ENCODE results near the gene VAV1. TPM values are rescaled to one million over a fixed set of nuclear protein-coding genes. Genes with fewer than 3 reads are reported as not detected.
"Not testable (repeated sequence)": the region's sequence is repeated elsewhere in the genome, so short reads cannot be mapped to it uniquely, and the experiment has no call there.

VAV1 gene
- total and polyA plus RNA-seq, 9 donors = 1.6 to 3.7 (median 2.3) TPM

DNA sequence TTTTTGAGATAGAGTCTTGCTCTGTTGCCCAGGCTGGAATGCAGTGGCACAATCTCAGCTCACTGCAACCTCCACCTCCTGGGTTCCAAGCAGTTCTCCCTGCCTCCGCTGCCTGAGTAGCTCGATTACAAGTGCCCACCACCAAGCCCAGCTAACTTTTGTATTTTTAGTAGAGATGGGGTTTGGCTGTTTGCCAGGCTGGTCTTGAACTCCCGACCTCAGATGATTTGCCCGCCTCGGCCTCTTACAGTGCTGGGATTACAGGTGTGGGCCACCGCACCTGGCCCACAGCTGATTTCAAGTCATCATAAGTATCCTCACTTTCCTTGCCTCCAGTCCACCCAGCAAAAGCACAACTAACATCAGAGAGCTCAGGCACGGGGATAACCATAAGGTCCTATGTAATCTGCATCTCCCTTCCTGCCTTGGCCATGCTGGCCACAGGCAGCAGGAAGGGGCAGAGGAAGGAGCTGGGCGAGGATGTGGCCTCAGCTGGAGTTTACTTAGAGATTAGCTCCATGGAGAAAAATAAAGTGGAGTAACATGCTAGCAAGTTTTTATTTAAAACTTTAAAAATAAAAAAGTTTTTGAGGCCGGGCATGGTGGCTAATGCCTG lies 91.9 kb downstream of the VAV1 start:
- WGBS (ENCODE audit: insufficient coverage) = 73% methylated on average over 4 of the region's 9 CpGs
- H3K4me1 ChIP-seq (ENCODE audit: control insufficient read depth, insufficient read depth, low read length) = no peaks in the 10 kb centered on the region

DNA sequence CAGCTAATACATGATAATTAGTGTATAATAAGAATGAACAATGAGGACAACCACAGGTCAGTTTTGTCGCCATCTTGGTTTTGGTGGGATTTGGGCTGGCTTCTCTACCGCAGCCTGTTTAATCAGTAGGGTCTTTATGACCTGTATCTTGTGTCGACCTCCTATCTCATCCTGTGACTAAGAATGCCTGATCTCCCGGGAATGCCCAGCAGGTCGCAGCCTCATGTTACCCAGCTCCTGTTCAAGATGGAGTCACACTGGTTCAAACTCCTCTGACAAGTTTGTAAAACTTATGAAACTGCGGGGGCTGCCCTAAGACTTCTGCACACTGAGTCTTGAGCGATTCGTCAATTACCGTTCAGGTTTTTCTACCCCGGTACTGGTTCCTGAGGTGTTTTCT lies 93.3 kb downstream of the VAV1 start:
- H3K27me3 ChIP-seq (ENCODE audit: control insufficient read depth, insufficient read depth, low read length) = no peaks in the 10 kb centered on the region
- DNase-seq = no peak

More for the DNA sequence above, 91.9 kb downstream of the VAV1 start:
- Histone ChIP-seq H3K27ac (ENCODE audit: low read length) (no peak overlapping the region), H3K27me3 (ENCODE audit: control insufficient read depth, insufficient read depth, low read length) (no peaks in the 10 kb centered on the region), H3K9me3 (replicated peaks; ENCODE audit: control insufficient read depth, low read depth, low read length) (no peaks in the 10 kb centered on the region), H3K36me3 (ENCODE audit: control insufficient read depth, insufficient read depth, low read length) (no peaks in the 10 kb centered on the region), H3K4me3 (ENCODE audit: low read length) (no peak overlapping the region)
- DNase-seq = no peak

DNA sequence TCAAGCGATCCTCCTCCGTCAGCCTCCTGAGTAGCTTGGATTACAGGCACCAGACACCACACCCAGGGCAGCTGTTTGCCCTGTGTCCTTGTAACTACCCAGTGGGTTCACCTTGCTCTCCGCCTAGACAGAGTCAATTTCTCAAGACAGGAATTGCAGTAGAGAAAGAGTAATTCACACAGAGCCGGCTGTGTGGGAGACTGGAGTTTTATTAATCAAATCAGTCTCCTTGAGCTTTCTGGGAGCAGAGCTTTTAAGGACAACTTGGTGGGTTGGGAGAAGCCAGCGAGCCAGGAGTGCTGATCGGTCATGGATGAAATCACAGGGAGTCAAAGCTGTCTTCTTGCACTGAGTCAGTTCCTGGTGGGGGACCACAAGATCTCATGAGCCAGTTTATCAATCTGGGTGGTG lies 94.2 kb downstream of the VAV1 start:
- no peak for DNase-seq
- Histone ChIP-seq H3K27ac (ENCODE audit: low read length) (no peak overlapping the region), H3K4me3 (ENCODE audit: low read length) (no peak overlapping the region), H3K4me1 (ENCODE audit: control insufficient read depth, insufficient read depth, low read length) (no peaks in the 10 kb centered on the region), H3K9me3 (replicated peaks; ENCODE audit: control insufficient read depth, low read depth, low read length) (no peaks in the 10 kb centered on the region), H3K27me3 (ENCODE audit: control insufficient read depth, insufficient read depth, low read length) (no peaks in the 10 kb centered on the region), H3K36me3 (ENCODE audit: control insufficient read depth, insufficient read depth, low read length) (no peaks in the 10 kb centered on the region)
- WGBS (ENCODE audit: insufficient coverage) = 60% methylated on average over 6 of the region's 6 CpGs

More for the DNA sequence above, 93.3 kb downstream of the VAV1 start:
- no peaks in the 10 kb centered on the region for H3K9me3 ChIP-seq (replicated peaks; ENCODE audit: control insufficient read depth, low read depth, low read length)
- H3K36me3 ChIP-seq (ENCODE audit: control insufficient read depth, insufficient read depth, low read length) = no peaks in the 10 kb centered on the region
- no peaks in the 10 kb centered on the region for H3K4me1 ChIP-seq (ENCODE audit: control insufficient read depth, insufficient read depth, low read length)
- H3K4me3 ChIP-seq (ENCODE audit: low read length) = no peak overlapping the region
- 71% methylated on average over 8 of the region's 10 CpGs for WGBS (ENCODE audit: insufficient coverage)
- no peak overlapping the region for H3K27ac ChIP-seq (ENCODE audit: low read length)

DNA sequence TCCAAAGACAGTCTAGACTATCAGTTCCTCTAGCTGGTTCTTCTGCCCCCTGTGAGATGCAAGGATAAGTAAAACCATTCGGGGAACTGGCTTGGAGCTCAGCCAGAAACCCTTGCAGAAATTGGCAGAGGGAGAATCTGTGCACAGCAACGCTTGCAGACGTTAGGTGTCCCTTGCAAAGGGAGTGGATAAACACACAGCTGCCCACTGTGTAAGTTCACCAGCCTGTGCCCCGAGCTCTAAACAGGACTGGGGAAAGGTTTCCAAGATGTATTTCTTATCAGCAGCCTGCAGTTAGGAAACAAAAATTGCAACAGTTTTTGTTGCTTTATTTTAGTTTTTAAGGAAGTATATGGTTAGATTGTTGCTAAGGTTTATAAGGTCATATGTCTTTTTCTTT lies 95.8 kb downstream of the VAV1 start:
- no peaks in the 10 kb centered on the region for H3K4me1 ChIP-seq (ENCODE audit: control insufficient read depth, insufficient read depth, low read length)

DNA sequence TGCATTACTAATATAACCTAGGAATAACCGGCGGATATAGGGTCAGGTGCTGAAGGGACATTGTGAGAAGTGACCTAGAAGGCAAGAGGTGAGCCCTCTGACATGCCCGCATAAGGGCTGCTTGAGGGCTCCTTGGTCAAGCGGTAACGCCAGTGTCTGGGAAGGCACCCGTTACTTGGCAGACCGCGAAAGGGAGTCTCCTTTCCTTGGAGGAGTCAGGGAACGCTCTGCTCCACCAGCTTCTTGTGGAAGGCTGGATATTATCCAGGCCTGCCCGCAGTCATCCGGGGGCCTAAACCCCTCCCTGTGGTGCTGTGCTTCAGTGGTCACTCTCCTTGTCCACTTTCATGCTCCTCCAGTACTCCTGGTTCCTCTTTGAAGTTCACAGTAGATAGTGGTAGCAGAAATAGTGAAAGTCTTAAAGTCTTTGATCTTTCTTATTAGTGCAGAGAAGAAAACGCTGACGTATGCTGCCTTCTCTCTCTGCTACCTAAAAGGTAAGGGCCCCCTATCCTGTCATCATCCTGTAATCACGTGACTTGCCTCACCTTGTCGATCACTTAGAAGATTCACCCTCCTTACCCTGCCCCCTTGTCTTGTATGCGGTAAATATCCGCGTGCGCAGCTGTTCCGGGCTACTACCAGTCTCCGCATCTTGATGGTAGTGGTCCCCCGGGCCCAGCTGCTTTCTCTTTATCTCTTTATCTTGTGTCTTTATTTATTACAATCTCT lies 96.8 kb downstream of the VAV1 start:
- 88% methylated on average over 6 of the region's 22 CpGs for WGBS (ENCODE audit: insufficient coverage)
- not testable (repeated sequence) for H3K27me3 ChIP-seq (ENCODE audit: control insufficient read depth, insufficient read depth, low read length); H3K9me3 ChIP-seq (replicated peaks; ENCODE audit: control insufficient read depth, low read depth, low read length); H3K4me3 ChIP-seq (ENCODE audit: low read length); H3K27ac ChIP-seq (ENCODE audit: low read length); H3K4me1 ChIP-seq (ENCODE audit: control insufficient read depth, insufficient read depth, low read length); DNase-seq; H3K36me3 ChIP-seq (ENCODE audit: control insufficient read depth, insufficient read depth, low read length)

More for the DNA sequence above, 95.8 kb downstream of the VAV1 start:
- Histone ChIP-seq H3K27me3 (ENCODE audit: control insufficient read depth, insufficient read depth, low read length) (no peaks in the 10 kb centered on the region), H3K4me3 (ENCODE audit: low read length) (no peak overlapping the region), H3K36me3 (ENCODE audit: control insufficient read depth, insufficient read depth, low read length) (no peaks in the 10 kb centered on the region), H3K27ac (ENCODE audit: low read length) (no peak overlapping the region), H3K9me3 (replicated peaks; ENCODE audit: control insufficient read depth, low read depth, low read length) (no peaks in the 10 kb centered on the region)
- WGBS (ENCODE audit: insufficient coverage) = 18% methylated on average over 4 of the region's 4 CpGs
- DNase-seq = peak; percentile 51

DNA sequence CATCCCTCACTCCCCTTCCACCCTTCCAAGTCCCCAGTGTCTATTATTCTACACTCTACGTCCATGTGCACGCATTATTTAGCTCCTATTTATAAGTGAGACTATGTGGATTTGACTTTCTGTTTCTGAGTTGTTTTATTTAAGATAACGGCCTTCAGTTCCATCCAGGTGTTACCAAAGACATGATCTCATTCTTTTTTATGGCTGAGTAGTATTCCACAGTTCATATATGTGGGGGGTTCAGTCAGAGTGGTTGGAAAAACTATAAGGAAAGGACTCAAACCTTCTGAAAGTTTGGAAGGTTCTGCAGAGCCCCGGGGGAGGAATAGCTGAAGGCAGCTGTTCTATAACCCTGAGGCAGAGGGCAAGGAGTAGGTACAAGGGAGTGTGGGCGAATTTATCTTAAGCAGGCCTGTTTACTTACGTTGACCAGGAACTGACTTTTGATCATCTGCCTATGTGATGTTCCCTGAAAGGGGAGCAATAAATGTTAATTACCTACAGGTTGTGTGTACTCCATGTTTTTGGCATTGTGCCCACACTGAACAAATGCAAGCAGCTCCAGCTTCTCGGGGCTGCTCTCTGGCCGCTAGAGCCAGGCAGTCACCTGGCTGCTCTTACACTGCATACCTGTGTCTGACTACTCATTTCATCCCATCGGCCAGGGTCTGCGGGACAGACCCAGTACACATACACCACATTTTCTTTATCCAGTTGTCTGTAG lies 101.4 kb downstream of the VAV1 start:
- Histone ChIP-seq H3K9me3 (replicated peaks; ENCODE audit: control insufficient read depth, low read depth, low read length) (peaks cover 4% of the 10 kb centered on the region), H3K27me3 (ENCODE audit: control insufficient read depth, insufficient read depth, low read length) (no peaks in the 10 kb centered on the region), H3K36me3 (ENCODE audit: control insufficient read depth, insufficient read depth, low read length) (no peaks in the 10 kb centered on the region), H3K27ac (ENCODE audit: low read length) (no peak overlapping the region), H3K4me1 (ENCODE audit: control insufficient read depth, insufficient read depth, low read length) (no peaks in the 10 kb centered on the region), H3K4me3 (ENCODE audit: low read length) (no peak overlapping the region)
- no peak for DNase-seq
- WGBS (ENCODE audit: insufficient coverage) = 75% methylated on average over 5 of the region's 10 CpGs

DNA sequence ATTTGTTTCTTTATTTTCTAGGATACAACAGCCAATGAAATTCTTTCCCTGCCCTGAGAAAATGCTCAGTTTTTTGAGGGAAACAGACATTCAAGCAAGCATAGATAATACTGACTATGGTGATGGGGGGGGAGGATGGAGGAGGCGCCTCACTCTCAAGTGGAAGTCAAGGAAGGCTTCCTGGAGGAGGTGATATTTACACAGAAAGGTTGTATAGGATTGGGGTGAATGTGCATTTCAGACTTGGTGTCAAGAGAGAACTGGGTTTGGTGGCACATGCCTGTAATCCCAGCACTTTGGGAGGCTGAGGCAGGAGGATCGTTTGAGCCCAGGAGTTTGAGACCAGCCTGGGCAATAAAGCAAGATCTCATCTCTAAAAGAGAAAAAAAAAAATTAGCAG lies 102.7 kb downstream of the VAV1 start:
- no peak for DNase-seq
- Histone ChIP-seq H3K36me3 (ENCODE audit: control insufficient read depth, insufficient read depth, low read length) (no peaks in the 10 kb centered on the region), H3K27me3 (ENCODE audit: control insufficient read depth, insufficient read depth, low read length) (no peaks in the 10 kb centered on the region), H3K27ac (ENCODE audit: low read length) (no peak overlapping the region), H3K4me1 (ENCODE audit: control insufficient read depth, insufficient read depth, low read length) (no peaks in the 10 kb centered on the region), H3K9me3 (replicated peaks; ENCODE audit: control insufficient read depth, low read depth, low read length) (peaks cover 4% of the 10 kb centered on the region), H3K4me3 (ENCODE audit: low read length) (no peak overlapping the region)
- WGBS (ENCODE audit: insufficient coverage) = 100% methylated on average over 1 of the region's 2 CpGs

DNA sequence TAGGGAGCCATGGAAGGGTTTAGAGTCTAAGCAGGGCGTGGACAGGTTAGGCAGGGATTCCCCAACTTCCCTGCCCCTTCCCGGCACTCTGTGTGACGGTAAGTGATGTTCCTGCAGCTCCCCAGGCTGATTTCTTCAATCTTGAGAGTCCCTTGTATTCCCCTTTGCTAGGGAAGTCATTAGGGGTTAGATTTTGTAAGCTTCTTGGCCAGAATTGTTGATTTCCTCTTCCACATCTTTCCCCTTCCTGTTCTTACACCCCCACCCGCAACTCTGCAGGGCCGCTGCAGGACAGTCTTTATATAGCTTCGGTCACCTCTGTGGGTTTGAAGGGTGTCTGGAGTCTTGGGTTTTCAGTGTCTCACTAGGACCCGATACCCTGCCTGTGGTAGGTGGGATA lies 104.2 kb downstream of the VAV1 start:
- H3K4me1 ChIP-seq (ENCODE audit: control insufficient read depth, insufficient read depth, low read length) = no peaks in the 10 kb centered on the region
- no peak overlapping the region for H3K27ac ChIP-seq (ENCODE audit: low read length)
- no peak overlapping the region for H3K4me3 ChIP-seq (ENCODE audit: low read length)
- peaks cover 4% of the 10 kb centered on the region for H3K9me3 ChIP-seq (replicated peaks; ENCODE audit: control insufficient read depth, low read depth, low read length)
- no peak for DNase-seq
- no CpG with 5 or more reads among the region's 7 CpGs for WGBS (ENCODE audit: insufficient coverage)
- no peaks in the 10 kb centered on the region for H3K36me3 ChIP-seq (ENCODE audit: control insufficient read depth, insufficient read depth, low read length)
- no peaks in the 10 kb centered on the region for H3K27me3 ChIP-seq (ENCODE audit: control insufficient read depth, insufficient read depth, low read length)

DNA sequence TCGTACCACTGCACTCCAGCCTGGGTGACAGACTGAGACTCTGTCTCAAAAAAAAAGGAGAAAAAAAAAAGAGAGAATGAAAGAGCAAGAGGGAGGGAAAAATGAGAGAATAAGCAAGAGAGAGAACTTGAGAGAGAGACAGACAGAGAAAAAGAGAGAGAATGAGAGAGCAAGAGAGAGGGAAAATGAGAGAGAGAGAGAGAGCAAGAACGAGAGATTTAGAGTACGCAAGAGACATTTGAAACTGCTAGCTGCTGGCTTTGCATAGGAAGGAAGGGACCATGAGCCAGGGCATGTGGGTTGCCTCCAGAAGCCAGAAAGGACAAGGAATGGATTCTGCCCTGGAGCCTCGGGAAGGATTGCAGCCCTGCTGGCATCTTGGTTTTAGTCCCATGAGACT lies 105.3 kb downstream of the VAV1 start:
- H3K36me3 ChIP-seq (ENCODE audit: control insufficient read depth, insufficient read depth, low read length) = no peaks in the 10 kb centered on the region
- no peak overlapping the region for H3K27ac ChIP-seq (ENCODE audit: low read length)
- 86% methylated on average over 4 of the region's 4 CpGs for WGBS (ENCODE audit: insufficient coverage)
- peaks cover 4% of the 10 kb centered on the region for H3K9me3 ChIP-seq (replicated peaks; ENCODE audit: control insufficient read depth, low read depth, low read length)
- H3K27me3 ChIP-seq (ENCODE audit: control insufficient read depth, insufficient read depth, low read length) = no peaks in the 10 kb centered on the region
- H3K4me3 ChIP-seq (ENCODE audit: low read length) = no peak overlapping the region
- no peak for DNase-seq
- no peaks in the 10 kb centered on the region for H3K4me1 ChIP-seq (ENCODE audit: control insufficient read depth, insufficient read depth, low read length)

DNA sequence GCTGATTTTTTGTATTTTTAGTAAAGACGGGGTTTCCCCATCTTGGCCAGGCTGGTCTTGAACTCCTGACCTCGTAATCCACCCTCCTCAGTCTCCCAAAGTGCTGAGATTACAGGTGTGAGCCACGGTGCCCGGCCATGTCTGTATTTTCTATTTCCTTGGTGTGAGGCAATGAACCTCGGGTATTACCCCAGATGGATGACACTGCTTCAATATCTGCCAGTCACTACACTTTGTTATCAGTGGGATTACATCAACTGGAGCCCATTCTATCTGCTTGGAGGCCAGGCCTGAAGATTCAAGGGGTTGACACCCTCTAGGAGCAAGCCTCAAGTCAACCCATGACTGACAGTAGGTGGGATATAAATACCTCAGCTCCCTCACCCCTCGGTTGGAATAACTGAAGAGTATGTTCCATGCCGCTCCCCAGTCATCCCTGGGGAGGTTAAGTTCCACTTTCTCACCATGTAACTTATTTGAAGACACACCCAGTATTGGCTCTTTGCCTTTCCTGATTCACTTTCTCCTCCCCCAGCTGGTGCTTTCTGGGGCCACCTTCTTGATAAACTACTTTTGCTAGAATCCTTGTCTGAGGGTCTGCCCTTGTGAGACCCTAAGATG lies 113.9 kb downstream of the VAV1 start:
- WGBS (ENCODE audit: insufficient coverage) = 70% methylated on average over 4 of the region's 7 CpGs
- no peak overlapping the region for H3K4me3 ChIP-seq (ENCODE audit: low read length)
- no peaks in the 10 kb centered on the region for H3K27me3 ChIP-seq (ENCODE audit: control insufficient read depth, insufficient read depth, low read length)
- H3K4me1 ChIP-seq (ENCODE audit: control insufficient read depth, insufficient read depth, low read length) = no peaks in the 10 kb centered on the region
- H3K27ac ChIP-seq (ENCODE audit: low read length) = no peak overlapping the region
- no peaks in the 10 kb centered on the region for H3K36me3 ChIP-seq (ENCODE audit: control insufficient read depth, insufficient read depth, low read length)
- no peak for DNase-seq
- H3K9me3 ChIP-seq (replicated peaks; ENCODE audit: control insufficient read depth, low read depth, low read length) = peaks cover 3% of the 10 kb centered on the region
